Suprapubic skin (tissue), 4 donors: Measurements from ENCODE around the gene NRAS. TPM values are rescaled to one million over a fixed set of nuclear protein-coding genes. Genes with fewer than 3 reads are reported as not detected.
A peak's percentile ranks its signal among the peaks of the same experiment; 100 is the strongest.

ENCODE experiments used
- DNase-seq, 2 donors: peaks; one replicate each; pipeline ENCODE4 v3.0.0-alpha.2; 2019; ENCODE audit warnings: low spot score in 2 of 2
- H3K27ac ChIP-seq: fragments of 200-600 bp; sonication (generic); one replicate; pipeline ENCODE4 v1.5.1; 2019
- H3K27me3 ChIP-seq: fragments of 200-600 bp; sonication (generic); one replicate; pipeline ENCODE4 v1.5.1; 2019
- H3K36me3 ChIP-seq: fragments of 200-600 bp; sonication (generic); one replicate; pipeline ENCODE4 v1.5.1; 2019
- H3K4me1 ChIP-seq: fragments of 200-600 bp; sonication (generic); one replicate; pipeline ENCODE4 v1.5.1; 2019
- H3K4me3 ChIP-seq: fragments of 200-600 bp; sonication (generic); one replicate; pipeline ENCODE4 v1.5.1; 2019; ENCODE audit warnings: mild to moderate bottlenecking
- H3K9me3 ChIP-seq: fragments of 200-600 bp; sonication (generic); one replicate; pipeline ENCODE4 v1.5.1; 2019
- CTCF ChIP-seq, 2 donors: fragments of 200-600 bp in 1 of 2; fragments of 450-650 bp in 1 of 2; sonication (generic) in 1 of 2; IDR thresholded peaks; one replicate each; pipeline ENCODE4 v1.5.1; 2016 to 2019; ENCODE audit warnings: antibody characterized with exemption in 2 of 2, mild to moderate bottlenecking in 1 of 2, moderate library complexity in 1 of 2
- EP300 ChIP-seq: sonication (generic); formaldehyde crosslinking; IDR thresholded peaks from one replicate; pipeline ENCODE4 v1.6.1; 2017; ENCODE audit warnings: antibody characterized with exemption
- POLR2A ChIP-seq, 2 donors: fragments of 450-650 bp; IDR thresholded peaks; one replicate each; pipeline ENCODE4 v1.6.1; 2017; ENCODE audit warnings: antibody characterized with exemption in 2 of 2, mild to moderate bottlenecking in 2 of 2, moderate library complexity in 2 of 2
- POLR2AphosphoS5 ChIP-seq, 3 donors: sonication (generic); formaldehyde crosslinking; IDR thresholded peaks; one replicate each; pipeline ENCODE4 v1.6.1; 2017; ENCODE audit warnings: antibody characterized with exemption in 3 of 3
- WGBS: methylation state at CpG from one replicate; pipeline ENCODE4 v1.1.5; 2018; 5-methylcytosine and 5-hydroxymethylcytosine counted together
- total RNA-seq, 4 donors: library from RNA; depleted of rRNA; stranded (reverse); fragments of >200 nt; gene quantifications; one replicate each; pipeline ENCODE4 v1.1.0, GENCODE V29; 2016

Gene NRAS
- total RNA-seq, 4 donors from 2014 or later: 21.8 to 41.1 (median 33.3) TPM

GRCh38 chr1:114670083-114671010, 46.2 kb downstream of the NRAS start:
- Histone ChIP-seq H3K9me3 (no peaks in the 10 kb centered on the region), H3K36me3 (no peaks in the 10 kb centered on the region), H3K27me3 (no peaks in the 10 kb centered on the region), H3K4me3 (peak overlapping the region; percentile 72), H3K27ac (peak overlapping the region; percentile 93), H3K4me1 (peaks cover 28% of the 10 kb centered on the region)
- TF ChIP-seq POLR2AphosphoS5 (IDR thresholded peaks at IDR 0.05): peak in 2 of 3 donors; percentile 72 to 86
- no peak for TF ChIP-seq EP300
- peak in 1 of 2 donors; percentile 12 for TF ChIP-seq CTCF (IDR thresholded peaks at IDR 0.05)
- TF ChIP-seq POLR2A (IDR thresholded peaks at IDR 0.05): peak in 1 of 2 donors; percentile 39
- DNase-seq: peak; percentile 97
- 2% methylated on average over 14 of the region's 45 CpGs for WGBS

GRCh38 chr1:114669562-114670082, 46.9 kb downstream of the NRAS start, which contains the start of gene DENND2C:
DENND2C (minus strand) TSS chr1:114670049; CDS start chr1:114625984, 44,065 bp downstream.
- WGBS: under 1% methylated on average over 14 of the region's 50 CpGs
- Histone ChIP-seq H3K9me3 (no peaks in the 10 kb centered on the region), H3K27ac (peak within 1 kb of the TSS; percentile 93), H3K36me3 (no peaks in the 10 kb centered on the region), H3K4me1 (peaks cover 28% of the 10 kb centered on the region), H3K27me3 (no peaks in the 10 kb centered on the region), H3K4me3 (peak within 1 kb of the TSS; percentile 72)
- TF ChIP-seq POLR2AphosphoS5 (IDR thresholded peaks at IDR 0.05) (peak in 1 of 3 donors; percentile 43), POLR2A (IDR thresholded peaks at IDR 0.05) (no peak)
- DNase-seq: no peak

GRCh38 chr1:114668784-114669561, 47.6 kb downstream of the NRAS start:
- no peaks in the 10 kb centered on the region for H3K9me3 ChIP-seq
- DNase-seq: no peak
- no peaks in the 10 kb centered on the region for H3K27me3 ChIP-seq
- H3K27ac ChIP-seq: peak overlapping the region; percentile 93
- whole genome bisulfite sequencing: 39% methylated on average over 13 of the region's 13 CpGs
- peak overlapping the region; percentile 72 for H3K4me3 ChIP-seq
- peaks cover 28% of the 10 kb centered on the region for H3K4me1 ChIP-seq
- no peaks in the 10 kb centered on the region for H3K36me3 ChIP-seq
- no peak for TF ChIP-seq CTCF (IDR thresholded peaks at IDR 0.05)
- no peak for TF ChIP-seq POLR2A (IDR thresholded peaks at IDR 0.05)
- no peak for TF ChIP-seq POLR2AphosphoS5 (IDR thresholded peaks at IDR 0.05)
- TF ChIP-seq EP300: no peak

GRCh38 chr1:114668373-114668772, 48.2 kb downstream of the NRAS start:
- 73% methylated on average over 4 of the region's 4 CpGs for WGBS
- Histone ChIP-seq H3K4me1 (peaks cover 28% of the 10 kb centered on the region), H3K4me3 (peak overlapping the region; percentile 72), H3K27ac (no peak overlapping the region), H3K27me3 (no peaks in the 10 kb centered on the region), H3K9me3 (no peaks in the 10 kb centered on the region), H3K36me3 (no peaks in the 10 kb centered on the region)
- no peak for DNase-seq
- no peak for TF ChIP-seq EP300
- TF ChIP-seq POLR2A (IDR thresholded peaks at IDR 0.05): no peak

- Histone ChIP-seq H3K9me3 (no peaks in the 10 kb centered on the region), H3K27ac (no peak overlapping the region), H3K4me1 (peaks cover 28% of the 10 kb centered on the region), H3K36me3 (no peaks in the 10 kb centered on the region), H3K4me3 (no peak overlapping the region), H3K27me3 (no peaks in the 10 kb centered on the region)
- DNase-seq: no peak
- WGBS: 92% methylated on average over 3 of the region's 3 CpGs
- TF ChIP-seq EP300: no peak
These were observed 49.6 kb downstream of the NRAS start for GRCh38 chr1:114666954-114667353.

- WGBS: 21% methylated on average over 2 of the region's 2 CpGs
- no peaks in the 10 kb centered on the region for H3K36me3 ChIP-seq
- H3K27me3 ChIP-seq: no peaks in the 10 kb centered on the region
- DNase-seq: no peak
- no peak overlapping the region for H3K27ac ChIP-seq
- TF ChIP-seq EP300 (no peak), CTCF (IDR thresholded peaks at IDR 0.05) (no peak), POLR2A (IDR thresholded peaks at IDR 0.05) (no peak), POLR2AphosphoS5 (IDR thresholded peaks at IDR 0.05) (no peak)
- no peaks in the 10 kb centered on the region for H3K9me3 ChIP-seq
- no peaks in the 10 kb centered on the region for H3K4me1 ChIP-seq
- H3K4me3 ChIP-seq: no peak overlapping the region
These were observed 56.3 kb downstream of the NRAS start for GRCh38 chr1:114660238-114660637.

Other genes with a start within 250 kb of the NRAS start
- gene TRIM33, start 205.6 kb downstream of the NRAS start, total RNA-seq: 100 to 1,000 TPM in 1 of 4 donors, 10 to 100 TPM in 3; 35.0 to 100 (median 47.7) TPM
- gene BCAS2, start 135.2 kb downstream of the NRAS start, total RNA-seq: 10 to 100 TPM; 30.6 to 43.4 (median 36.0) TPM
- gene DENND2C, start 46.7 kb downstream of the NRAS start, total RNA-seq: 10 to 100 TPM; 33.6 to 60.9 (median 53.6) TPM
- gene AMPD1, start 21.2 kb downstream of the NRAS start, total RNA-seq: not detected
- 100 to 1,000 TPM; 380 to 742 (median 660) TPM for gene CSDE1, start 41.2 kb upstream of the NRAS start, total RNA-seq
- gene SIKE1, start 63.9 kb upstream of the NRAS start, total RNA-seq: 10 to 100 TPM; 44.0 to 70.1 (median 54.0) TPM
- gene SYCP1, start 138.1 kb upstream of the NRAS start, total RNA-seq: under 1 TPM in 1 of 4 donors, not detected in 3; 0.13 TPM